Germinal center (tissue), 1 donor: Measurements from ENCODE around the gene ADRA2B.
"Not testable (repeated sequence)": the region's sequence is repeated elsewhere in the genome, so short reads cannot be mapped to it uniquely, and the experiment has no call there.

Experiments
- DNase-seq: peaks from one replicate; pipeline ENCODE4 v3.0.0; 2012; ENCODE audit warnings: mixed read lengths, low spot score

The ADRA2B gene

GRCh38 chr2:96088340-96089335, 27.7 kb downstream of the ADRA2B start:
- DNase-seq = no peak

DNA sequence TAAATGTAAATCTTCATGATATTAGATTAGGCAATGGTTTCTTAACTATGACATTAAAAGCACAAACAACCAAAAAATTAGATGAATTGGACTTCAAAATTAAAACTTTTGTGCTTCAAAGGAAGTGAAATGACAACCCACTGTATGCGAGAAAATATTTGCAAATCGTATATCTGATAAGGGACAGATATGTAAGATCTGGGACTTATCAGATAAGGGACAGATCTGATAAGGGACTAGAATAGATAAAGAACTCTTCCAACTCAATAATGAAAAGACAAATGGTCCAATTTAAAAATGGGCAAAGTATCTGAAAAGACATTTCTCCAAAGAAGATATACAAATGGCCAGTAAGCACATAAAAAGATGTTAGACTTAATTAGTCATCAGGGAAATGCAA, 29.2 kb downstream of the ADRA2B start:
- no peak for DNase-seq

DNA sequence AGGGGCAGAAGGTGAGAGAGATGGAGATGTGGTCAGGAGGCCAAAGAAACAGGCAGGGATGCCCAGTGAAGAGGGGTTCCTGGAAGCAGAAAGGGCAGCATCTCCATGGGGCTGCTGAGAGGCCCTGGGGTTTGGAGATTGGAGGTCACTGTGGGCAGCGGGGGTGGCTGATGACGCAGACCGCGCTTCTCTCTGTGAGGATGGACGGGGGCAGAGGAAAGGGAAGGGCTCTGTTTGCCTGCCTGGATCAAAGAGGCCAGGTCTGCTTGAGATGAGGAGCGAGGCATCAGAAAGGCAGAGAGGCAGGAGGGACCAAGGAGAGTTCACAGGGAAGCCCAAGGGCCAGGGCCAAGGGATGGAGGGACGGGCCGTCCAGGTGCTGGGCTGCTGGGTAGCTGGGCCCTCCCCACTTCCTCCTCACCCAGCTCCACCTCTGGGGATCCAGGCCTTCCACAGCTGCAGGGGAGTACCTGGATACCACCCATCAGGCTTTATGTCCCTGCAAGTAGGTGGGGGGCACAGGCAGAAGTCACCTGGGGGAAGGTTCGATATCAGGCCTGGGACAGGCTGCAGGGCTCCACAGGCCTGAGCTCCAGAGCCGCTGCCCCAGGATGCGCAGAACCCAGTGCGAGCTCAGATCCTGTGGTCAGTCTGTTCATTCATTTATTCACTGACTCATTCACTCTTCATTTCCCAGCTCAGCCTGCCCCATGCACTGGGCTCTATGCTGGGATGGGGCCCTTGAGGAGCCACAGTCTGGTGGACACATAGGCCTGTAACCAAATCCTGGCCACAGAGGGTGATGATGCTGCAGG, 30.6 kb downstream of the ADRA2B start:
- DNase-seq = no peak

- not testable (repeated sequence) for DNase-seq
Observed at GRCh38 chr2:96084858-96085518, 31.4 kb downstream of the ADRA2B start.

DNA sequence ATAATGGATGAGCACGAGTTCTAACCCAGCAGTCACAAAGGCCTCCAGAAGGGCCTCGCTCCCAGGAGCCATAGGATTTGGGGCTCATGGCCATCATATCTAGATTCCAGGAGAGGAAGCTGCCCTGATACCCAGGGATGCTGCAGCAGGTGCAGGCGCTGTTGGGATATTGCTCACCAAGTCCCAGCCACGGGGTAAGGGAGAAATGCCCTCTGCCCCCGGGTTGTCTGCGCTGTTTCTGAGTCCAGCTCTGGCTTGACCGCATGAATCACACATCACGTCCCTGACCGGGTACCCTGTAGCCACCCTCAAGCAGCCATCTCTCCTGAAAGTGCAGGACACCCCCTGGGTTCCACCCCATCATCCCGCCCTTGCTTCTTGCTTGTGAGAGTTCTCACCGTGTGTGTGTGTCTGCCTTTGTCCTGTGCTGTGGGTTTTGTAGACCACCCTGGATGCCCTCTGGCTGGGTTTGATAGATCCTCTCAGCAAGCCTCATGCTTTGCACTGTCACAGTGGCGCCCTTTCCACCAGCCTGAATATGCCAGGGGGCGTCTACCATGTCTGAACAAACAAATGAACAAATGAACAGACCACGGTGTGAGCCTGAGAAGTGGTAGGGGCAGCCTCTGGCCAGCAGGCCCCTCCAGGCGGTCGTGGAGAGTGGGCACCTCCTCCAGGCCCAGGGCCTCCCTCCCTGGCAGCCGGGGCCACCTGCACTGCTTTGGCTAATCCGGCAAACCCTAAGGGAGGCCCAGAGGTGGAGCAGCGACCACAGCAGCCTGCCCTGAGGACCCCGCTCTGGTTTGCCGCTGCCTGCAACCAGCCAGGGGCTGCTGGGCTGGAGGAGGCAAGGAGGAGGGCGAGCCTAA, 32.1 kb downstream of the ADRA2B start:
- no peak for DNase-seq

DNA sequence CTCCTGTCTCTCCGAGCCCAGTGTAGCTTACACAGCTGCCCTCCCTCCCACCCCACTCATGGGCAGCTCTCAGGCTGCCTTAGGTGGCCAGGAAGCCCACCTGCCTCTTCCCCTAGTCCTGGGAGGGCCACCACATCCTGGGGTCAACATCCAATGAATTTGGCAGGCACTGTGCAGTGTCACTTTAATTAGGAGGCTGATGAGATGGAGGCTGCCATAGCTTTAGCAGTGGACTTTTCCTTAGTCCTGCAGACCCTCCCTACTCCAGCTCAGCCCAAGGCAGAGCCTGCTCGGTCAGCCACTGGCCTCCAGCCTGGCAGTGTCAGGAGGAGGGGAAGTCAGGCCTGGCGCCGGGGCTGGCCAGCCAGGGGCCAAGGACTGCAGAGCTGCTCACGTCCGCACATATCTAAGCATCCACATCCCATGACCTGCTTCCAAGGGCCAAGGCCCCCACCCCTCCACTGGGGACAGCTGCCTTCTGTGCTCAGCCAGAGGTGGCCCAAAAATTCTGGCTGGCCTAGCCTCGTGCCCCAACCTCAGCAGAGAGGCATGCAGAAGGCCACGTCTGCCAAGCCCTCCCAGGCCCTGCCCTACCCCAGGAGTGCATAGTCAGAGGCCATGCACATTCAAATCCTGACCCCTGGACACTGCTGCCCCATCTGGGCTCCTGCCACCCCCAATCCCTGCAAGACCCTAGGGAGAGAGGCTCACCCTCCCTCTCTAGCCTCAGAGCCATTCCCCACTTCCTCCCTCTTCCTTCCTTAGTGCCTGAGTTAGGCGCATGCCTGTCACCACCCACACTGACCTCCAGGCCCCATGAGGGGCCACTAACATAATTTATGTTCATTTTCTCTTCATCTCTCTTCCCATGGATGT, 33.1 kb downstream of the ADRA2B start:
- DNase-seq = no peak

- no peak for DNase-seq
Observed at GRCh38 chr2:96082211-96083063, 33.9 kb downstream of the ADRA2B start.

GRCh38 chr2:96081042-96081441, 35.3 kb downstream of the ADRA2B start:
- DNase-seq = no peak

DNA sequence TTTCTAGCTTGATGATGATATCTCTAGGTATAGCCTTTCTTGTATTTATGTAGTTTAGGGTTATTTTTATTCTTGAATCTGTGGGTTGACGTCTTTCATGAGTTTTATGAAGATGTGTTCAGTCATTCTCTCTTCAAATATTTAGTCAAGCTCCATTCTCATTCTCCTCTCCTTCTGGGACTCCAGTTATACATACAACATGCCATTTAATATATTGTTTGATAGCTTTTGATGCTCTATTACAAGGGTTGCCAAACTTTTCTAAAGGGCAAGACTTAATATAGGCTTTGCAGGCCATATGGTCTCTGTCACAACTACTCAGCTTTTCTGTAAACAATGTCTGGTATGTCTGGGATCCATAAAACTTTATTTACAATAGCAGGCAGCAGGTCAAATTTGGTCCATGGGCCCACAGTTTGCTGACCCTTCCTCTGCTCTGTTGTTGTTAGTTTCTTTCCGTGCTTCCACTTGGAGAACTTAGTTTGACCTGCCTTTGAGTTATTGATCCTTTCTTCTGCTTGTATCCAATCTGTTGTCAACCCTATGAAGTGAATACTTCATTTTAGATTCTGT, 41.1 kb downstream of the ADRA2B start:
- DNase-seq = no peak

GRCh38 chr2:96074156-96074555, 42.2 kb downstream of the ADRA2B start:
- DNase-seq = no peak

GRCh38 chr2:96073170-96073775, 43.1 kb downstream of the ADRA2B start:
- no peak for DNase-seq

- no peak for DNase-seq
Observed at GRCh38 chr2:96072746-96073145, 43.6 kb downstream of the ADRA2B start.

DNA sequence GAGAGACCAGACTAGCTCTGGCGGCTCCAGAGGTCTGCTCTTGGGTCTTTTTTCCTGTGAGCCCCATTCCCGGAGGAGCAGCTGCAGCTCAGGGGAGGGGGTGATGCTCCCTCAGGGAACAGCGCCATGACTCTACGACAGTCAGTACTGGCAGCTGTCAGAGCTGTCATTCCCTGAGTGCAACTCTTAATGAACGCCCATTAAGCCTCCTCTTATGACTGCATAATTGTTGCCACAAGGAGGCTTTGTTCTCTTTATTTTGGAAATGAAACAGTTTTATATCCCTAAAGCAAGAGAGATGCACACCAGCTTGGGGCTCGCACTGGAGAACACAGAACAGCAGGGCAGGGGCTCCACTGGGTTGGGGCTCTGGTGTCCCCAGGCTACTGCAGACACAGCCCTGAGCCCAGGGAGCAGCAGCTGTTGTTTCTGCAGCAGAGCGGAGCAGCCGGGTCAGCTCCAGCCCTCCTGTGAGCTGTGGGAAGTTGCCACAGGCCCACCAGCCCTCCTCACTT, 44.3 kb downstream of the ADRA2B start:
- DNase-seq = not testable (repeated sequence)

DNA sequence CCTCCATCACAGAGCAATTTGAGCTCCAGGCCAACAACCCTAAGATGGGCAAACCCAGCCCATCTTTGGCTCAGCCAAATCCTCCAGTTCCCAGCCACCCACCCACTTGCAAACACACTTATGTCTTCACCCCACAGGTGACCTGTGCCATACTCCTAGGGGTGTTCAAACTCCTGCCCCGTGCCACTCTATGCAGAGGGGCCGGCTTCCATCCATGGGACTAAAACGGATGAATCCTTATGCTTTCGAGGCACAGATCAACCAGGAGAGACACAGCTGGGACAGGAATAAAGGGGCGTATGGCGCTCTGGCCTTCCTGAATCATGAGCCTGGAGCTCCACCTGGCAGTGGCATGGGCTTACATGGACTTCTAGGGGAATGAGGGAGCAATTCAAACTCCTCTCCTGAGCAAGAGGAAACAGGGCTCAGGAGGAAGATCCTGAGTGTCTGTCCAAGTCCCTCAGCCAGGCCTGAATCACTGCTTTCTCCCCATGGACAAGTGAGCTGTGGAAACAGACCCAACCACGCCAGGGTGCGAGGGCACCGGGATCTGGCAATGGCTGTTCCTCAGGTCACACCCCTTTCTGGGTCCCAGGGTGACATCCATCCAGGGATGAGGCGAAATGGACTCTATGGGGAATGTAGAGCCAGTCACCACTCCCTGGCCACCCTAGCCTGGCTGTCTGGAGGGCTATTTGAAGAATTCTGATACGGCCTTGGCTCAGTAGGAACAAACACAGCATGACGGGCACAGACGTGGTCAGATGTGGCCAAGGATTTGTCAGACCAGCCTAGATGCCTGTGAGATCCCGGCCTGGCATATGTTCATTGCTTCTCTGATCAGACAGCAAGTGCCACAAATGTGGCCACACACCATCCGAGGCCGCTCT, 45.0 kb downstream of the ADRA2B start:
- not testable (repeated sequence) for DNase-seq

DNA sequence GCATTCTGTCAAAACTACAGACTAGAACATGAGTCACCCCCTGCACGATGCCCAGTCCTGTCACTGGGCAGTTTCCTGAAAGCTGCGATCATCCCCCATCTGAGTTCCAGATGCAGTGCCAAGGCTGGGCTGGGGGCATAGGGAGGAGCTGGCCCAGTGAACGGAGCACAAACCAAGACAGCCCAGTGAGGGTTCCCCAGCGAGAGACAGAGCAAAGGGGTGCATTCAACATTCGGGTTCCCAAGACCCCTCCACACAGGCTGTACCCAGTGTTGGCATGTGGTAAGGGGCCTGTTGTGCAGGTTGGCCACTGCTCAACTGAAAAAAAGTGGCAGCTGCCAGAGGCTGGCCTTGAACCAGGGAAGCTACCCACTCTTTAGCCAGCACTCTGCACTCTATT, 46.0 kb downstream of the ADRA2B start:
- not testable (repeated sequence) for DNase-seq

GRCh38 chr2:96069878-96070277, 46.5 kb downstream of the ADRA2B start:
- DNase-seq = not testable (repeated sequence)

- DNase-seq = not testable (repeated sequence)
Observed at GRCh38 chr2:96067902-96068581, 48.3 kb downstream of the ADRA2B start.
